B cell (primary cell): ENCODE results near the gene ANP32D. TPM values are rescaled to one million over a fixed set of nuclear protein-coding genes. Genes with fewer than 3 reads are reported as not detected.
"Not testable (repeated sequence)": the region's sequence is repeated elsewhere in the genome, so short reads cannot be mapped to it uniquely, and the experiment has no call there.

Source experiments
- ATAC-seq: fragments of 200-7000 bp; cut with Tn5 transposase; one replicate; pipeline ENCODE4 v1.10.0; 2021; ENCODE audit warnings: low read depth, mild to moderate bottlenecking, moderate number of reproducible peaks, moderate library complexity
- CTCF ChIA-PET: fragments of 350-600 bp; sonication (Branson Sonifier 250); formaldehyde crosslinking; loops from one replicate; lab custom pipeline; 2021; ENCODE audit warnings: antibody characterized with exemption, inconsistent platforms; lab: Charles Lee
- POLR2A ChIA-PET: fragments of 350-600 bp; sonication (Branson Sonifier 250); formaldehyde crosslinking; loops from one replicate; lab custom pipeline; 2021; ENCODE audit warnings: antibody characterized with exemption; lab: Charles Lee
- DNase-seq: peaks from one replicate; pipeline ENCODE4 v3.0.0; 2013
- H2AFZ ChIP-seq: 2 replicates; pipeline ENCODE4 v1.6.1; 2012; ENCODE audit warnings: mild to moderate bottlenecking, low read depth, low read length; ENCODE audit not compliant: insufficient read depth, poor library complexity, severe bottlenecking
- H3K27ac ChIP-seq, 2 donors: 1 replicate in 1 of 2; 2 replicates in 1 of 2; pipeline ENCODE4 v1.5.1; 2012 to 2013; ENCODE audit warnings: low read length in 2 of 2, mild to moderate bottlenecking in 2 of 2, moderate library complexity in 1 of 2
- H3K27me3 ChIP-seq, 4 experiments: fragments of 200-600 bp in 1 of 4; sonication (generic) in 1 of 4; replicated peaks in 1 of 4; 1 replicate in 2 of 4; 2 replicates in 2 of 4; pipeline versions ENCODE4 v1.6.1 to v1.7.0; 2013 to 2016; ENCODE audit warnings: low read length in 3 of 4, mild to moderate bottlenecking in 2 of 4, mixed read lengths in 1 of 4, moderate library complexity in 1 of 4; ENCODE audit not compliant: insufficient read depth in 4 of 4, control insufficient read depth in 3 of 4; ENCODE audit errors: control extremely low read depth in 1 of 4
- H3K36me3 ChIP-seq, 2 experiments: replicated peaks in 1 of 2; 1 replicate in 1 of 2; 2 replicates in 1 of 2; pipeline versions ENCODE4 v1.6.1 to v1.7.1; 2013; ENCODE audit warnings: low read length in 1 of 2; ENCODE audit not compliant: insufficient read depth in 2 of 2, control insufficient read depth in 1 of 2; ENCODE audit errors: control extremely low read depth in 1 of 2, extremely low read depth in 1 of 2
- H3K4me1 ChIP-seq, 2 donors: fragments of 200-600 bp in 1 of 2; sonication (generic) in 1 of 2; 1 replicate in 1 of 2; 2 replicates in 1 of 2; pipeline versions ENCODE4 v1.5.1 to v1.6.1; 2013 to 2017; ENCODE audit warnings: low read length in 2 of 2; ENCODE audit not compliant: control insufficient read depth in 2 of 2, insufficient read depth in 2 of 2
- H3K4me2 ChIP-seq: replicated peaks from 2 replicates; pipeline ENCODE3; 2012; ENCODE audit warnings: mild to moderate bottlenecking, low read depth, low read length; ENCODE audit not compliant: poor library complexity, severe bottlenecking
- H3K4me3 ChIP-seq, 5 experiments: fragments of 200-600 bp in 1 of 5; sonication (generic) in 1 of 5; 1 replicate in 3 of 5; 2 replicates in 2 of 5; pipeline versions ENCODE4 v1.5.1 to v1.7.0; 2011 to 2016; ENCODE audit warnings: low read length in 4 of 5, mild to moderate bottlenecking in 4 of 5, low read depth in 2 of 5, control low read depth in 1 of 5, moderate library complexity in 1 of 5; ENCODE audit not compliant: insufficient read depth in 1 of 5; ENCODE audit errors: control extremely low read depth in 1 of 5, extremely low read depth in 1 of 5
- H3K79me2 ChIP-seq: fragments of 200-600 bp; sonication (generic); one replicate; pipeline ENCODE4 v1.6.0; 2016; ENCODE audit warnings: low read length; ENCODE audit not compliant: control insufficient read depth, insufficient read depth
- H3K9ac ChIP-seq: fragments of 200-600 bp; sonication (generic); 2 replicates; pipeline ENCODE4 v1.6.1; 2017; ENCODE audit warnings: mild to moderate bottlenecking, low read length, moderate library complexity
- H3K9me3 ChIP-seq, 3 donors: one replicate each; pipeline versions ENCODE4 v1.6.1 to v1.7.1; 2013; ENCODE audit warnings: low read length in 2 of 3; ENCODE audit not compliant: control insufficient read depth in 2 of 3, insufficient read depth in 1 of 3; ENCODE audit errors: control extremely low read depth in 1 of 3
- H4K20me1 ChIP-seq: 2 replicates; pipeline ENCODE4 v1.6.0; 2012; ENCODE audit warnings: mild to moderate bottlenecking, low read length; ENCODE audit not compliant: insufficient read depth, control insufficient read depth, poor library complexity, severe bottlenecking
- H3K27ac Mint-ChIP-seq: one replicate; pipeline ENCODE4 v1.8.0; 2021; ENCODE audit warnings: mixed read lengths
- H3K27me3 Mint-ChIP-seq: one replicate; pipeline ENCODE4 v1.8.0; 2021; ENCODE audit warnings: mixed read lengths
- H3K4me1 Mint-ChIP-seq: one replicate; pipeline ENCODE4 v1.8.0; 2021; ENCODE audit warnings: mixed read lengths
- H3K4me3 Mint-ChIP-seq: one replicate; pipeline ENCODE4 v1.8.0; 2021; ENCODE audit warnings: mixed read lengths
- H3K9me3 Mint-ChIP-seq: one replicate; pipeline ENCODE4 v1.8.0; 2022; ENCODE audit warnings: mixed read lengths; ENCODE audit not compliant: insufficient read depth
- CTCF ChIP-seq: fragments of 200-600 bp; IDR thresholded peaks from one replicate; pipeline ENCODE4 v1.8.0; 2022; ENCODE audit warnings: antibody characterized with exemption, mild to moderate bottlenecking
- EZH2 ChIP-seq: IDR thresholded peaks from 2 replicates; pipeline ENCODE4 v1.6.1; 2012; ENCODE audit warnings: borderline replicate concordance, low read depth, mild to moderate bottlenecking, moderate library complexity, low read length; ENCODE audit not compliant: insufficient read depth, poor library complexity, severe bottlenecking
- WGBS: methylation state at CpG from one replicate; pipeline ENCODE4 v1.1.5; 2013; ENCODE audit warnings: missing lambda C conversion rate; ENCODE audit not compliant: insufficient coverage; 5-methylcytosine and 5-hydroxymethylcytosine counted together
- intact Hi-C: fragments of 100-400 bp; cut with micrococcal nuclease; formaldehyde crosslinking; loops from one replicate; pipeline ENCODE4 v1.10.0; 2022
- polyA plus RNA-seq: library from polyadenylated mRNA; depleted of rRNA; stranded (reverse); fragments of >200 nt; gene quantifications from 2 replicates; pipeline ENCODE4 v1.2.3, GENCODE V29; 2012
- total RNA-seq, 2 donors: library from RNA; stranded (reverse); fragments of 120-200 nt in 1 of 2; gene quantifications; 1 replicate in 1 of 2; 2 replicates in 1 of 2; pipeline versions ENCODE4 v1.2.3 to v1.2.4, GENCODE V29; 2013 to 2022

ANP32D gene
- total and polyA plus RNA-seq, 2 donors (not counting 1 experiment from before 2014, with no cell fraction given) = not detected

GRCh38 chr12:48459259-48459658, 13.1 kb upstream of the ANP32D start:
- no peak overlapping the region for H3K9ac ChIP-seq
- no peaks in the 10 kb centered on the region for H3K36me3 ChIP-seq
- 100% methylated on average over 1 of the region's 6 CpGs for WGBS
- H4K20me1 ChIP-seq = no peaks in the 10 kb centered on the region
- POLR2A ChIA-PET = no interaction called here
- TF ChIP-seq EZH2 = no peak
- TF ChIP-seq CTCF = no peak
- H2AFZ ChIP-seq = no peak overlapping the region
- H3K9me3 Mint-ChIP-seq = no peaks in the 10 kb centered on the region
- H3K27ac Mint-ChIP-seq = no peak overlapping the region
- no peaks in the 10 kb centered on the region for H3K4me1 ChIP-seq
- H3K4me1 Mint-ChIP-seq = no peaks in the 10 kb centered on the region
- H3K4me3 Mint-ChIP-seq = no peak overlapping the region
- H3K27me3 Mint-ChIP-seq = peaks cover 50% of the 10 kb centered on the region
- CTCF ChIA-PET = no interaction called here
- ATAC-seq (no peak), DNase-seq (no peak)
- no peak overlapping the region for H3K27ac ChIP-seq
- H3K27me3 ChIP-seq = peaks cover 0 to 19% (median 9%) of the 10 kb centered on the region in 4 experiments
- H3K4me2 ChIP-seq = no peak overlapping the region
- no peak overlapping the region for H3K4me3 ChIP-seq
- intact Hi-C loops = no loop called here
- no peaks in the 10 kb centered on the region for H3K79me2 ChIP-seq
- no peaks in the 10 kb centered on the region for H3K9me3 ChIP-seq

DNA sequence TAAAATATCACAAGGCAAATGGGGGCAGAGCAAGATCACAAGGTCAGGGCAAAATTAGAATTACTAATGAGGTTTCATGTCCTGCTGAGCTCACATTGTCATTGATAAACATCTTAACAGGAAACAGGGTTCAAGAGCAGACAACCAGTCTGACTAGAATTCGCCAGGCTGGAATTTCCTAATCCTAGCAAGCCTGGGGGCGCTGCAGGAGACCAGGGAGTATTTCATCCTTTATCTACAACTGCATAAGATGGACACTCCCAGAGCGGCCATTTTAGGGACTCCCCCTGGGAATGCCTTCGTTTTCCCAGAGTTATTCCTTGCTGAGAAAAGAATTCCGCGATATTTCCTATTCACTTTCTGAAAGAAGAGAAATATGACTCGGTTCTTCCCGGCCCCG, 3.3 kb upstream of the ANP32D start:
- H3K9ac ChIP-seq, ATAC-seq, POLR2A ChIA-PET, H3K4me3 ChIP-seq, intact Hi-C loops, H2AFZ ChIP-seq, H3K36me3 ChIP-seq, H3K4me1 Mint-ChIP-seq, H3K79me2 ChIP-seq, H3K27ac ChIP-seq, H4K20me1 ChIP-seq, H3K27me3 ChIP-seq, H3K4me1 ChIP-seq, DNase-seq, H3K4me3 Mint-ChIP-seq, H3K4me2 ChIP-seq, H3K27ac Mint-ChIP-seq: not testable (repeated sequence)
- peaks cover 2 to 15% (median 5%) of the 10 kb centered on the region in 3 donors for H3K9me3 ChIP-seq
- CTCF ChIA-PET = interaction anchor here (0.7 kb wide), 1 partner anchor 74 kb away, joined by 3 read pairs; no protein-coding TSS in a partner anchor
- WGBS = 90% methylated on average over 9 of the region's 9 CpGs
- peaks cover 26% of the 10 kb centered on the region for H3K9me3 Mint-ChIP-seq
- H3K27me3 Mint-ChIP-seq = peaks cover 12% of the 10 kb centered on the region
